HepG2 (cell line): ENCODE data around the gene MTA1. TPM values are rescaled to one million over a fixed set of nuclear protein-coding genes. Genes with fewer than 3 reads are reported as not detected.
A peak's percentile ranks its signal among the peaks of the same experiment; 100 is the strongest.

Experiments
- AGO1 ChIP-seq: fragments of 200-400 bp; formaldehyde crosslinking; IDR thresholded peaks from 2 replicates; pipeline ENCODE4 v1.6.1; 2017; ENCODE audit warnings: mild to moderate bottlenecking, low read depth, low read length, moderate library complexity; ENCODE audit not compliant: poor library complexity, severe bottlenecking
- FIP1L1 ChIP-seq: fragments of 200-400 bp; formaldehyde crosslinking; IDR thresholded peaks from 2 replicates; pipeline ENCODE4 v1.6.1; 2018; ENCODE audit warnings: low read depth, mild to moderate bottlenecking, low read length, moderate library complexity, borderline replicate concordance; ENCODE audit not compliant: insufficient read depth
- PPARG ChIP-seq: conservative IDR thresholded peaks from 2 replicates; pipeline ENCODE4 v1.6.1; 2016; ENCODE audit warnings: missing biosample characterization, missing genetic modification reagents
- SETDB1 ChIP-seq: sonication (generic); formaldehyde crosslinking; IDR thresholded peaks from 2 replicates; pipeline ENCODE4 v1.5.1; 2020; ENCODE audit warnings: missing genetic modification reagents, mild to moderate bottlenecking, borderline replicate concordance
- TFDP2 ChIP-seq: sonication (generic); formaldehyde crosslinking; IDR thresholded peaks from 2 replicates; pipeline ENCODE4 v1.4.0; 2020; ENCODE audit warnings: missing genetic modification reagents
- ZNF414 ChIP-seq: sonication (generic); formaldehyde crosslinking; IDR thresholded peaks from 2 replicates; pipeline ENCODE4 v1.5.0; 2020; ENCODE audit warnings: missing genetic modification reagents
- ZNF547 ChIP-seq: sonication (generic); formaldehyde crosslinking; IDR thresholded peaks from 2 replicates; pipeline ENCODE4 v1.5.1; 2020; ENCODE audit warnings: mild to moderate bottlenecking, missing genetic modification reagents
- ZNF556 ChIP-seq: sonication (generic); formaldehyde crosslinking; IDR thresholded peaks from 2 replicates; pipeline ENCODE4 v1.4.0; 2020; ENCODE audit warnings: mild to moderate bottlenecking, missing genetic modification reagents, borderline replicate concordance
- ZNF781 ChIP-seq: sonication (generic); formaldehyde crosslinking; IDR thresholded peaks from 2 replicates; pipeline ENCODE4 v1.5.1; 2020; ENCODE audit warnings: borderline replicate concordance, mild to moderate bottlenecking, missing genetic modification reagents; ENCODE audit errors: not compliant biosample characterization
- ZSCAN25 ChIP-seq: sonication (generic); formaldehyde crosslinking; IDR thresholded peaks from 2 replicates; pipeline ENCODE4 v1.8.0; 2022; ENCODE audit warnings: mild to moderate bottlenecking, missing genetic modification reagents
- polyA plus RNA-seq, 8 experiments: library from polyadenylated mRNA; depleted of rRNA in 3 of 8; stranded (reverse) in 7 of 8; unstranded in 1 of 8; fragments of >200 nt; fragmentation: Illumina TruSeq in 4 of 8; extraction: Trizol in 4 of 8; gene quantifications; 2 replicates each; pipeline versions ENCODE4 v1.2.1 to v1.2.3, GENCODE V29; 2011 to 2016; ENCODE audit warnings: low read depth in 4 of 8, missing spikeins in 1 of 8, mixed read lengths in 1 of 8; ENCODE audit not compliant: insufficient read depth in 1 of 8
- total RNA-seq, 5 experiments: library from RNA; depleted of rRNA; stranded (reverse); fragments of >200 nt; fragmentation: Illumina TruSeq; extraction: Trizol; gene quantifications; 2 replicates each; pipeline ENCODE4 v1.2.3, GENCODE V29; 2016; ENCODE audit warnings: low read depth in 1 of 5
- TF ChIP-seq, protein P1 (sequence below): sonication (generic); formaldehyde crosslinking; IDR thresholded peaks from 2 replicates; pipeline ENCODE4 v1.9.0; 2021; ENCODE audit warnings: missing genetic modification reagents, borderline replicate concordance
- TF ChIP-seq, protein P2 (sequence below): sonication (generic); formaldehyde crosslinking; IDR thresholded peaks from 2 replicates; pipeline ENCODE4 v1.4.0; 2020; ENCODE audit warnings: missing genetic modification reagents
- TF ChIP-seq, protein P3 (sequence below): sonication (generic); formaldehyde crosslinking; IDR thresholded peaks from 2 replicates; pipeline ENCODE4 v1.5.0; 2020; ENCODE audit warnings: mild to moderate bottlenecking, missing genetic modification reagents

Gene MTA1
- total and polyA plus RNA-seq, 2 of the 13 experiments (the other 11 are each of a cell fraction or from before 2014, with no cell fraction given), result 35.2 to 85.8 TPM

GRCh38 chr14:105480807-105481801 lies 61.5 kb downstream of the MTA1 start (continued):
- no peak for TF ChIP-seq ZNF781
- peak; percentile 52 for TF ChIP-seq TFDP2 (CRISPR knock-in tag)
- 0 out of 2 replicates have a peak, but pooled peaks have one; percentile 25 for TF ChIP-seq PPARG (CRISPR knock-in tag)
- TF ChIP-seq ZNF414 (CRISPR knock-in tag), result no peak
- TF ChIP-seq ZNF547 (CRISPR knock-in tag), result no peak
- TF ChIP-seq, protein P1, sequence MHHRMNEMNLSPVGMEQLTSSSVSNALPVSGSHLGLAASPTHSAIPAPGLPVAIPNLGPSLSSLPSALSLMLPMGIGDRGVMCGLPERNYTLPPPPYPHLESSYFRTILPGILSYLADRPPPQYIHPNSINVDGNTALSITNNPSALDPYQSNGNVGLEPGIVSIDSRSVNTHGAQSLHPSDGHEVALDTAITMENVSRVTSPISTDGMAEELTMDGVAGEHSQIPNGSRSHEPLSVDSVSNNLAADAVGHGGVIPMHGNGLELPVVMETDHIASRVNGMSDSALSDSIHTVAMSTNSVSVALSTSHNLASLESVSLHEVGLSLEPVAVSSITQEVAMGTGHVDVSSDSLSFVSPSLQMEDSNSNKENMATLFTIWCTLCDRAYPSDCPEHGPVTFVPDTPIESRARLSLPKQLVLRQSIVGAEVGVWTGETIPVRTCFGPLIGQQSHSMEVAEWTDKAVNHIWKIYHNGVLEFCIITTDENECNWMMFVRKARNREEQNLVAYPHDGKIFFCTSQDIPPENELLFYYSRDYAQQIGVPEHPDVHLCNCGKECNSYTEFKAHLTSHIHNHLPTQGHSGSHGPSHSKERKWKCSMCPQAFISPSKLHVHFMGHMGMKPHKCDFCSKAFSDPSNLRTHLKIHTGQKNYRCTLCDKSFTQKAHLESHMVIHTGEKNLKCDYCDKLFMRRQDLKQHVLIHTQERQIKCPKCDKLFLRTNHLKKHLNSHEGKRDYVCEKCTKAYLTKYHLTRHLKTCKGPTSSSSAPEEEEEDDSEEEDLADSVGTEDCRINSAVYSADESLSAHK (CRISPR knock-in tag), result no peak
- TF ChIP-seq ZSCAN25 (CRISPR knock-in tag), result peak; percentile 60; the same call in 1 of the 2 replicates
- TF ChIP-seq SETDB1 (CRISPR knock-in tag), result no peak
- TF ChIP-seq, protein P2, sequence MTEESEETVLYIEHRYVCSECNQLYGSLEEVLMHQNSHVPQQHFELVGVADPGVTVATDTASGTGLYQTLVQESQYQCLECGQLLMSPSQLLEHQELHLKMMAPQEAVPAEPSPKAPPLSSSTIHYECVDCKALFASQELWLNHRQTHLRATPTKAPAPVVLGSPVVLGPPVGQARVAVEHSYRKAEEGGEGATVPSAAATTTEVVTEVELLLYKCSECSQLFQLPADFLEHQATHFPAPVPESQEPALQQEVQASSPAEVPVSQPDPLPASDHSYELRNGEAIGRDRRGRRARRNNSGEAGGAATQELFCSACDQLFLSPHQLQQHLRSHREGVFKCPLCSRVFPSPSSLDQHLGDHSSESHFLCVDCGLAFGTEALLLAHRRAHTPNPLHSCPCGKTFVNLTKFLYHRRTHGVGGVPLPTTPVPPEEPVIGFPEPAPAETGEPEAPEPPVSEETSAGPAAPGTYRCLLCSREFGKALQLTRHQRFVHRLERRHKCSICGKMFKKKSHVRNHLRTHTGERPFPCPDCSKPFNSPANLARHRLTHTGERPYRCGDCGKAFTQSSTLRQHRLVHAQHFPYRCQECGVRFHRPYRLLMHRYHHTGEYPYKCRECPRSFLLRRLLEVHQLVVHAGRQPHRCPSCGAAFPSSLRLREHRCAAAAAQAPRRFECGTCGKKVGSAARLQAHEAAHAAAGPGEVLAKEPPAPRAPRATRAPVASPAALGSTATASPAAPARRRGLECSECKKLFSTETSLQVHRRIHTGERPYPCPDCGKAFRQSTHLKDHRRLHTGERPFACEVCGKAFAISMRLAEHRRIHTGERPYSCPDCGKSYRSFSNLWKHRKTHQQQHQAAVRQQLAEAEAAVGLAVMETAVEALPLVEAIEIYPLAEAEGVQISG (CRISPR knock-in tag), result peak; percentile 78
- TF ChIP-seq AGO1, result no peak
- TF ChIP-seq, protein P3, sequence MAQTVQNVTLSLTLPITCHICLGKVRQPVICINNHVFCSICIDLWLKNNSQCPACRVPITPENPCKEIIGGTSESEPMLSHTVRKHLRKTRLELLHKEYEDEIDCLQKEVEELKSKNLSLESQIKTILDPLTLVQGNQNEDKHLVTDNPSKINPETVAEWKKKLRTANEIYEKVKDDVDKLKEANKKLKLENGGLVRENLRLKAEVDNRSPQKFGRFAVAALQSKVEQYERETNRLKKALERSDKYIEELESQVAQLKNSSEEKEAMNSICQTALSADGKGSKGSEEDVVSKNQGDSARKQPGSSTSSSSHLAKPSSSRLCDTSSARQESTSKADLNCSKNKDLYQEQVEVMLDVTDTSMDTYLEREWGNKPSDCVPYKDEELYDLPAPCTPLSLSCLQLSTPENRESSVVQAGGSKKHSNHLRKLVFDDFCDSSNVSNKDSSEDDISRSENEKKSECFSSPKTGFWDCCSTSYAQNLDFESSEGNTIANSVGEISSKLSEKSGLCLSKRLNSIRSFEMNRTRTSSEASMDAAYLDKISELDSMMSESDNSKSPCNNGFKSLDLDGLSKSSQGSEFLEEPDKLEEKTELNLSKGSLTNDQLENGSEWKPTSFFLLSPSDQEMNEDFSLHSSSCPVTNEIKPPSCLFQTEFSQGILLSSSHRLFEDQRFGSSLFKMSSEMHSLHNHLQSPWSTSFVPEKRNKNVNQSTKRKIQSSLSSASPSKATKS (CRISPR knock-in tag), result no peak
- TF ChIP-seq FIP1L1, result no peak
- no peak for TF ChIP-seq ZNF556 (CRISPR knock-in tag)
